ENCODE results near the gene GLRA3.
"Not testable (repeated sequence)": the region's sequence is repeated elsewhere in the genome, so short reads cannot be mapped to it uniquely, and the experiment has no call there.

Gene GLRA3

DNA sequence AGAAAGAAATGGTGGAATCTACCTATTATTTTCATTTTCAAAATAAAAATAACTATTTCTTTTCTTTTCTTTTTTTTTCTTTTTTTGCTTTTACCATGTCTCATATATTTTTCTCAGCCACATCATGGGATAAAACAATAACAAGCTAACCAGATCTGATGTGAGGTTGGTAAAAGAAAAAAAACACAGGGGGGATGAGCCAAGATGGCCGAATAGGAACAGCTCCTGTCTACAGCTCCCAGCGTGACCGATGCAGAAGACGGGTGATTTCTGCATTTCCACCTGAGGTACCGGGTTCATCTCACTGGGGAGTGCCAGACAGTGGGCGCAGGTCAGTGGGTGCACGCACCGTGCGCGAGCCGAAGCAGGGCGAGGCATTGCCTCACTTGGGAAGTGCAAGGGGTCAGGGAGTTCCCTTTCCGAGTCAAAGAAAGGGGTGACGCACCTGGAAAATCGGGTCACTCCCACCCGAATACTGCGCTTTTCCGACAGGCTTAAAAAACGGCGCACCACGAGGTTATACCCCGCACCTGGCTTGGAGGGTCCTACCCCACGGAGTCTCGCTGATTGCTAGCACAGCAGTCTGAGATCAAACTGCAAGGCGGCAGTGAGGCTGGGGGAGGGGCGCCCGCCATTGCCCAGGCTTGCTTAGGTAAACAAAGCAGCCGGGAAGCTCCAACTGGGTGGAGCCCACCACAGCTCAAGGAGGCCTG is 50.6 kb downstream of the GLRA3 start:
- not testable (repeated sequence) for H3K4me1 Mint-ChIP-seq (ENCODE audit: low read depth); H3K27ac Mint-ChIP-seq

DNA sequence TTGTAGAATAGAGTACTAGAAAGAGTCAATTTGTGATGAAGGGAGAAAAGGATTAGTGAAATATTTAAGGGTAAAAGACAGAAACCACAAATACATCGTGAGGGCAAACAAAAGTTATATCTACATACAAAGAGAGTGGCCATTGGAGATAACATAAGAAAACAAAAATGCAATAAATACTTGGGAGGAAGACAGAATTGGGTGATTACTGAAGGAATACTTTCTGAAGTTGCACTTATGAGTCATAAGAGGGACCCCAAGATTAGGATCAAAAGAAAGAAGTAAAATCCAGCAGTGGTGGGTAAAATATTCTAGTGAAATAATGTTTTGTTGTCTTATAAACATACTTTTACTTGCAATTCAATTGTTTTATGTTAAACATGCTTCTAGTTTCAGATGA is 53.7 kb downstream of the GLRA3 start:
- Mint-ChIP-seq H3K9me3 (no peaks in the 10 kb centered on the region), H3K4me1 (ENCODE audit: low read depth) (no peaks in the 10 kb centered on the region), H3K27me3 (ENCODE audit: low read depth) (no peaks in the 10 kb centered on the region), H3K4me3 (no peak overlapping the region), H3K27ac (no peak overlapping the region), H3K36me3 (ENCODE audit: low read depth) (no peaks in the 10 kb centered on the region)
- no peak for DNase-seq (ENCODE audit: low spot score)

More for the DNA sequence above, 50.6 kb downstream of the GLRA3 start:
- H3K36me3 Mint-ChIP-seq (ENCODE audit: low read depth); H3K4me3 Mint-ChIP-seq; H3K27me3 Mint-ChIP-seq (ENCODE audit: low read depth); DNase-seq (ENCODE audit: low spot score); H3K9me3 Mint-ChIP-seq: not testable (repeated sequence)

DNA sequence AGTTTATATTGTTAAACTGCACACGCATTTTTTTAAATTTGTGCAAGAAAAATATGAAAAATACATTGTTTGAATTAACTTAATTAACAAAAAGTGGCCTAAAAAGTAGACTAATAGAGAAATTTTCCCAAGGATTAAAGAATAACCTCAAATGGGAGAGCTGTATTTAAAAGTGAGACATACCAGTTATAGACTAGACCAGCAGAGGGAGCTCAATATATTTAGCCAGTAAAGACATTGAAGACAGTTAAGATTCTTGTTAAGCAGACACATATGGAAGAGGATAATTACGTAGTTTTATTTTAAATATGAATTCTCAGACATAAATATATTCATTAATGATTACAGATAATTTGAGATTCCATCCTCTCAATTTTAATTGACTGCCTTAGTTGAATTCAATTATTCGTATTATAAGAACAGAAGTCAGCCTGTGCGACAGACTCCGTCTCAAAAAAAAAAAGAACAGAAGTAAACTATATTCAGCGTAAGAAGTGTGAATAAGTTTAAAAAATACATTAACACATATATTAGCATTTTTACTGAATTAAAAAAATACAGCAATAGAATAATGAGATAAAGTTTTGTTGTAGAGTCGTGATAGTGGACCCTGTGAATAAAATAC is 64.8 kb downstream of the GLRA3 start:
- no peak overlapping the region for H3K4me3 Mint-ChIP-seq
- no peaks in the 10 kb centered on the region for H3K9me3 Mint-ChIP-seq
- no peak overlapping the region for H3K27ac Mint-ChIP-seq
- no peaks in the 10 kb centered on the region for H3K27me3 Mint-ChIP-seq (ENCODE audit: low read depth)
- H3K4me1 Mint-ChIP-seq (ENCODE audit: low read depth) = no peaks in the 10 kb centered on the region
- DNase-seq (ENCODE audit: low spot score) = no peak
- no peaks in the 10 kb centered on the region for H3K36me3 Mint-ChIP-seq (ENCODE audit: low read depth)

GRCh38 chr4:174763454-174764104 is 65.5 kb downstream of the GLRA3 start:
- H3K4me3 Mint-ChIP-seq = no peak overlapping the region
- H3K4me1 Mint-ChIP-seq (ENCODE audit: low read depth) = no peaks in the 10 kb centered on the region
- DNase-seq (ENCODE audit: low spot score) = no peak
- no peak overlapping the region for H3K27ac Mint-ChIP-seq
- no peaks in the 10 kb centered on the region for H3K9me3 Mint-ChIP-seq
- H3K36me3 Mint-ChIP-seq (ENCODE audit: low read depth) = no peaks in the 10 kb centered on the region
- H3K27me3 Mint-ChIP-seq (ENCODE audit: low read depth) = no peaks in the 10 kb centered on the region

DNA sequence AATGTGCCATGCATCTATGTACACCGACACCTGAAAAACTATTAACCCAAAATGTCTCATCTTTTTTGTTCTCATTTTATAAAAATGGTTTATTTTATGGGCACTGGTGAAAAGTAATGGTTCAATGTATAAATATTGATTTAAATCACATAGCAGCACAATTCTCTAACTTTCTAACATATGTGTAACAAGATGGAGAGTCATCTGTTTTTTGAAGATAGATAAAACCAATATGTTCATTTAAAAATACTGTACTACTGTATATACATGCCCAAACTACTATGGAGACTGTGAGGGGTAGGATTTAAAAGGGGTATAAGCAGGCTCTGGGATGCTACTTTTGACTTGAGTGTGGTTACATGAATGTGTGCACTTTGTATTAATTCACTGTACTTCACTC is 67.6 kb downstream of the GLRA3 start:
- no peaks in the 10 kb centered on the region for H3K9me3 Mint-ChIP-seq
- H3K27me3 Mint-ChIP-seq (ENCODE audit: low read depth) = no peaks in the 10 kb centered on the region
- no peak for DNase-seq (ENCODE audit: low spot score)
- H3K4me3 Mint-ChIP-seq = no peak overlapping the region
- no peaks in the 10 kb centered on the region for H3K4me1 Mint-ChIP-seq (ENCODE audit: low read depth)
- no peaks in the 10 kb centered on the region for H3K36me3 Mint-ChIP-seq (ENCODE audit: low read depth)
- H3K27ac Mint-ChIP-seq = no peak overlapping the region

DNA sequence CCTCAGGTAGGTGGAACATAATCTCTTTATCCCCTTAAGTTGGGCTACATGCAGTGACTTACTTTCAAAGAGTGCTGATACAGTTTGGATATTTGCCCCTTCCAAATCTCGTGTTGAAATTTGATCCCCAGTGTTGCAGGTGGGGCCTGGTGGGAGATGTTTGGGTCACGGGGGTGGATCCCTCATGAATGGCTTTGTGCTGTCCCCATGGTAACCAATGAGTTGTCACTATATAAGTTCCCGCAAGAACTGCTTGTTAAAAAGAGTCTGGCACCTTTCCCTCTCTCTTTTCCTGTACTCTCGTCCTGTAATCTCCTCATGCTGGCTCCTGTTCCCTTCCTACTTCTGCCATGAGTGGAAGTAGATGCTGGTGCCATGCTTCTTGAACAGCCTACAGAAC is 71.3 kb downstream of the GLRA3 start:
- Mint-ChIP-seq H3K27me3 (ENCODE audit: low read depth) (no peaks in the 10 kb centered on the region), H3K4me1 (ENCODE audit: low read depth) (no peaks in the 10 kb centered on the region), H3K36me3 (ENCODE audit: low read depth) (no peaks in the 10 kb centered on the region), H3K27ac (no peak overlapping the region), H3K4me3 (no peak overlapping the region), H3K9me3 (no peaks in the 10 kb centered on the region)
- no peak for DNase-seq (ENCODE audit: low spot score)

GRCh38 chr4:174753021-174753420 is 76.0 kb downstream of the GLRA3 start:
- Mint-ChIP-seq H3K4me1 (ENCODE audit: low read depth) (no peaks in the 10 kb centered on the region), H3K9me3 (no peaks in the 10 kb centered on the region), H3K27ac (no peak overlapping the region), H3K36me3 (ENCODE audit: low read depth) (no peaks in the 10 kb centered on the region), H3K27me3 (ENCODE audit: low read depth) (no peaks in the 10 kb centered on the region), H3K4me3 (no peak overlapping the region)
- no peak for DNase-seq (ENCODE audit: low spot score)

- H3K4me3 Mint-ChIP-seq = no peak overlapping the region
- no peaks in the 10 kb centered on the region for H3K4me1 Mint-ChIP-seq (ENCODE audit: low read depth)
- H3K36me3 Mint-ChIP-seq (ENCODE audit: low read depth) = no peaks in the 10 kb centered on the region
- no peaks in the 10 kb centered on the region for H3K9me3 Mint-ChIP-seq
- no peaks in the 10 kb centered on the region for H3K27me3 Mint-ChIP-seq (ENCODE audit: low read depth)
- DNase-seq (ENCODE audit: low spot score) = no peak
- no peak overlapping the region for H3K27ac Mint-ChIP-seq
These were observed 77.0 kb downstream of the GLRA3 start for GRCh38 chr4:174752026-174752425.

- DNase-seq (ENCODE audit: low spot score) = no peak
- peaks cover 3% of the 10 kb centered on the region for H3K9me3 Mint-ChIP-seq
- no peaks in the 10 kb centered on the region for H3K36me3 Mint-ChIP-seq (ENCODE audit: low read depth)
- H3K4me1 Mint-ChIP-seq (ENCODE audit: low read depth) = no peaks in the 10 kb centered on the region
- no peak overlapping the region for H3K27ac Mint-ChIP-seq
- H3K27me3 Mint-ChIP-seq (ENCODE audit: low read depth) = no peaks in the 10 kb centered on the region
- no peak overlapping the region for H3K4me3 Mint-ChIP-seq
These were observed 80.0 kb downstream of the GLRA3 start for GRCh38 chr4:174749091-174749490.

- Mint-ChIP-seq H3K27me3 (ENCODE audit: low read depth) (no peaks in the 10 kb centered on the region), H3K4me1 (ENCODE audit: low read depth) (no peaks in the 10 kb centered on the region), H3K27ac (no peak overlapping the region), H3K36me3 (ENCODE audit: low read depth) (no peaks in the 10 kb centered on the region), H3K9me3 (peaks cover 3% of the 10 kb centered on the region), H3K4me3 (no peak overlapping the region)
- no peak for DNase-seq (ENCODE audit: low spot score)
These were observed 82.3 kb downstream of the GLRA3 start for GRCh38 chr4:174746710-174747109.

DNA sequence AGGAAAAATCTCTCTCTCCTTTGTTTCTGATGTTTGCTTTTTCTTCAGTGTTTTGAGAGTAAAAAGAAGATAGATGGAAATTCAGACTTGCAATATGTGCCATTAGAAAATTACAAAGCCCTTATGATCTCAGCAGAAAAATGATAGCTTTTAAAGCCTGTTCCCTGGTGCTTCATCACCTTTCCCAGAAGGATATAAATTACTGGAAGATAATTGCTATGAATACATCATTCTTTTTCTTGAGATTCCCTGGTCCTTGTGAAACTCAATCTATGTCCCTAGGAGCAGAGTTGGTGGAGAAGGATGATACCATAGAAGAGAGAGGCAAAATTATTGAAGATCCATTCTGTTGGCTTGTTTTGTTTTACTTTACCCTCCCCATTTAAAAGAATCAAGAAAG is 86.5 kb downstream of the GLRA3 start:
- Mint-ChIP-seq H3K27ac (no peak overlapping the region), H3K4me3 (no peak overlapping the region), H3K36me3 (ENCODE audit: low read depth) (no peaks in the 10 kb centered on the region), H3K27me3 (ENCODE audit: low read depth) (no peaks in the 10 kb centered on the region), H3K4me1 (ENCODE audit: low read depth) (no peaks in the 10 kb centered on the region), H3K9me3 (peaks cover 3% of the 10 kb centered on the region)
- no peak for DNase-seq (ENCODE audit: low spot score)

DNA sequence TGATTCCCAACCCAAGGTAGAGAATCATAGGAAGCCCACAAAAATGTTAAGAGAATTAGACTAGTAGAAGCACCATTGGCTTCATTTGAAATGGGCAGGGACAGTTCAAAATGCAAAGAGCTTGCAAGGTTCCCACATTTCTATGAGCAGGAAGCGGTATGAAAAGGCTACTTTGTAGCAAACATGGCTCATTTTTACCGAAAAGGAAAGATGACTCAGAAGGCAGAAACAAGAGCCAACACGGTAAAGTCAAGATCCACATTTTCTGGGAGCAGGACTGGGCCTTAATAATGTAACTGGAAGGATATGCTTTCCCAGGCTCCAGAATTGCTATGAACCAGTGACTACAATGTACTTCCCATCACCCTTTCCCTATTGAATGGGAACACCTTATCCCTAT is 89.5 kb downstream of the GLRA3 start:
- Mint-ChIP-seq H3K9me3 (no peaks in the 10 kb centered on the region), H3K27ac (no peak overlapping the region), H3K36me3 (ENCODE audit: low read depth) (no peaks in the 10 kb centered on the region), H3K4me3 (no peak overlapping the region), H3K27me3 (ENCODE audit: low read depth) (no peaks in the 10 kb centered on the region), H3K4me1 (ENCODE audit: low read depth) (no peaks in the 10 kb centered on the region)
- DNase-seq (ENCODE audit: low spot score) = no peak

DNA sequence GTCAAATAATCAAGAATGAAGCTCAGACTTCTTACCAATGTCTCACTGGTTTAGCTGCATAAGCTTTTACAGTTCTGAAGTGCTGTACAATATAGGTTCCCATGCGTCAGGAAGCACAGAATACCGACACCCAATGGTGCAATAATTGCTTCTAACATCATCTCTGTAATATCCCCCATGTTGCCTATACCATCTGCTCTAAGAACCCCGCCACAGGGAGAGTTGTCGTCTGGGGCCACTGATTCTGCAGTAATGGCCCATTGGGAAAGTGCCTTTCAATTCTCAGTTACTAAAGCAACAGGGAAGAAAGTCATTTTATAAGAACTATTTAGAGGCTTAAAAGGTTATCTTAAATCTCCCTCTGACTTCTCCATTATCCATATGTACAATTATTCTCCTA is 94.9 kb downstream of the GLRA3 start:
- no peak for DNase-seq (ENCODE audit: low spot score)
- H3K4me3 Mint-ChIP-seq = no peak overlapping the region
- no peaks in the 10 kb centered on the region for H3K27me3 Mint-ChIP-seq (ENCODE audit: low read depth)
- H3K36me3 Mint-ChIP-seq (ENCODE audit: low read depth) = no peaks in the 10 kb centered on the region
- H3K27ac Mint-ChIP-seq = no peak overlapping the region
- no peaks in the 10 kb centered on the region for H3K9me3 Mint-ChIP-seq
- no peaks in the 10 kb centered on the region for H3K4me1 Mint-ChIP-seq (ENCODE audit: low read depth)

DNA sequence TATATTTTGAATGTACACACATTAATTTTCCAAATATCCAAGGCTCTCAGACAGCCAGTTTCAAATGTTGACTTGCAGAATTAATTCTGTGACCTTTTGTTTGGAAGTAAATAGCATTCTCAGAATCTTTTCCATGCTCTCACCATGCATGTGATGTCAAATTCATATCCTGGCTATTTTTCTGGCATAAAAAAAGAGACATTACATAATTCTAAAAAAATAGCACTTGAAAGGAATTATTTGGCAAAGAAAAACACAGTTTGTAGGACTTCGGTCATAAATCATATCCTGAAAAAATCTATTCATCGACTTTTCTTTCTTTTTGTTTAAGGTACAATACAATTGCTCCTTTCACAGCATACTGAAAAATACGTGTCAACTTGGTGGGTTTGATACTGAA is 111.2 kb downstream of the GLRA3 start:
- Mint-ChIP-seq H3K4me1 (ENCODE audit: low read depth) (no peaks in the 10 kb centered on the region), H3K36me3 (ENCODE audit: low read depth) (no peaks in the 10 kb centered on the region), H3K4me3 (no peak overlapping the region), H3K9me3 (no peaks in the 10 kb centered on the region), H3K27ac (no peak overlapping the region), H3K27me3 (ENCODE audit: low read depth) (no peaks in the 10 kb centered on the region)
- no peak for DNase-seq (ENCODE audit: low spot score)

Data from T-helper 2 cell treated with Interferon-gamma antibody and Interleukin-4, amounts not matched to agents 5 μg/mL and 100 μg/mL, for 36 hours (primary cell).